Suprapubic skin (tissue), 4 donors: ENCODE results near the gene PUS10. TPM values are rescaled to one million over a fixed set of nuclear protein-coding genes. Genes with fewer than 3 reads are reported as not detected.
A peak's percentile ranks its signal among the peaks of the same experiment; 100 is the strongest.

Experiments used
- DNase-seq, 2 donors: peaks; one replicate each; pipeline ENCODE4 v3.0.0-alpha.2; 2019; ENCODE audit warnings: low spot score in 2 of 2
- H3K27ac ChIP-seq: fragments of 200-600 bp; sonication (generic); one replicate; pipeline ENCODE4 v1.5.1; 2019
- H3K27me3 ChIP-seq: fragments of 200-600 bp; sonication (generic); one replicate; pipeline ENCODE4 v1.5.1; 2019
- H3K36me3 ChIP-seq: fragments of 200-600 bp; sonication (generic); one replicate; pipeline ENCODE4 v1.5.1; 2019
- H3K4me1 ChIP-seq: fragments of 200-600 bp; sonication (generic); one replicate; pipeline ENCODE4 v1.5.1; 2019
- H3K4me3 ChIP-seq: fragments of 200-600 bp; sonication (generic); one replicate; pipeline ENCODE4 v1.5.1; 2019; ENCODE audit warnings: mild to moderate bottlenecking
- H3K9me3 ChIP-seq: fragments of 200-600 bp; sonication (generic); one replicate; pipeline ENCODE4 v1.5.1; 2019
- EP300 ChIP-seq: sonication (generic); formaldehyde crosslinking; IDR thresholded peaks from one replicate; pipeline ENCODE4 v1.6.1; 2017; ENCODE audit warnings: antibody characterized with exemption
- POLR2A ChIP-seq, 2 donors: fragments of 450-650 bp; IDR thresholded peaks; one replicate each; pipeline ENCODE4 v1.6.1; 2017; ENCODE audit warnings: antibody characterized with exemption in 2 of 2, mild to moderate bottlenecking in 2 of 2, moderate library complexity in 2 of 2
- POLR2AphosphoS5 ChIP-seq, 3 donors: sonication (generic); formaldehyde crosslinking; IDR thresholded peaks; one replicate each; pipeline ENCODE4 v1.6.1; 2017; ENCODE audit warnings: antibody characterized with exemption in 3 of 3
- WGBS: methylation state at CpG from one replicate; pipeline ENCODE4 v1.1.5; 2018; 5-methylcytosine and 5-hydroxymethylcytosine counted together
- total RNA-seq, 4 donors: library from RNA; depleted of rRNA; stranded (reverse); fragments of >200 nt; gene quantifications; one replicate each; pipeline ENCODE4 v1.1.0, GENCODE V29; 2016
- TF ChIP-seq, protein P1 (sequence below), 2 donors: fragments of 200-600 bp in 1 of 2; fragments of 450-650 bp in 1 of 2; sonication (generic) in 1 of 2; IDR thresholded peaks; one replicate each; pipeline ENCODE4 v1.5.1; 2016 to 2019; ENCODE audit warnings: antibody characterized with exemption in 2 of 2, mild to moderate bottlenecking in 1 of 2, moderate library complexity in 1 of 2

Gene PUS10, protein sequence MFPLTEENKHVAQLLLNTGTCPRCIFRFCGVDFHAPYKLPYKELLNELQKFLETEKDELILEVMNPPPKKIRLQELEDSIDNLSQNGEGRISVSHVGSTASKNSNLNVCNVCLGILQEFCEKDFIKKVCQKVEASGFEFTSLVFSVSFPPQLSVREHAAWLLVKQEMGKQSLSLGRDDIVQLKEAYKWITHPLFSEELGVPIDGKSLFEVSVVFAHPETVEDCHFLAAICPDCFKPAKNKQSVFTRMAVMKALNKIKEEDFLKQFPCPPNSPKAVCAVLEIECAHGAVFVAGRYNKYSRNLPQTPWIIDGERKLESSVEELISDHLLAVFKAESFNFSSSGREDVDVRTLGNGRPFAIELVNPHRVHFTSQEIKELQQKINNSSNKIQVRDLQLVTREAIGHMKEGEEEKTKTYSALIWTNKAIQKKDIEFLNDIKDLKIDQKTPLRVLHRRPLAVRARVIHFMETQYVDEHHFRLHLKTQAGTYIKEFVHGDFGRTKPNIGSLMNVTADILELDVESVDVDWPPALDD
- total RNA-seq, result 10 to 100 TPM in 1 of 4 donors, 1 to 10 TPM in 3; 3.3 to 14.0 (median 6.6) TPM

DNA sequence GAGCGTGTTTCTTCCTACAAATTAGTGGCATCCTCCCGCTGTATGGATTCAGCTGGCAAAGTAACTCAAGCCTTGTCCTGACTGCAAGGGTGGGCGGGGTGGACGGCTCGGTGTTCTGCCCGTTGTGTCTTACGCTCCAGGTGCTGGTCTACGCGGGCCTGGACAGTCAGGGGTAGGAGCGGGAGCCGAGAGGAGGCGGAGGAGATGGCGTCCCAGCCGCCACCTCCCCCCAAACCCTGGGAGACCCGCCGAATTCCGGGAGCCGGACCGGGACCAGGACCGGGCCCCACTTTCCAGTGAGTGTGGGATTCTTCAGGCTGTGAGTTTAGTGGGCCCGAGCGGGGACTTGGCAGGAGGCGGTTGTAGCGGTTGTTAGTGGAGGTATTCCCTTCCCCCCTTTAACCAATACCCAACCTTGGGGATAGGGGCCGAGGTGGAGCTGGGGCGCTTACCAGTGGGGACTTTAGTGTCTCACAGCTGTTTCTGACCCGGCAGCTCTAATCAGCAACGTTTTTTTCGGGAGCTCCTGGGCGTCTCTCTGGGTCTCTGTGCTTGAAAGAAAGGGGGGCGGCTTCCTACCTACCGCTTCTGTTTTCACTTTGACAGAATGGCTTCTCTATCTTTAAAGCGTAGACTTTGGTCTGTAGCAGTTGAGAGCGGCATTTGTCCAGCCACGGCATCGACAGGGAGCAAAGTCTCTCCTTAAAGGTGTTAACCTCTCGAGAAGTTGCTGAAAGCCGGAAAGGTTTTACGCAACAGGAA is at the start of gene PUS10, which contains the start of gene PEX13:
Gene PUS10 (minus strand): TSS at position 700 of the 762 bp plus-strand sequence. CDS start 6,365 bp downstream, outside the sequence.
Gene PEX13 (plus strand): TSS at position 165 of the 762 bp plus-strand sequence. CDS start 40 bp downstream, at position 205.
- WGBS, result 0% methylated on average over 16 of the region's 39 CpGs
- peaks cover 3% of the 10 kb centered on the region for H3K9me3 ChIP-seq
- H3K4me3 ChIP-seq, result peak within 1 kb of the TSS; percentile 96
- peaks cover 56% of the 10 kb centered on the region for H3K4me1 ChIP-seq
- H3K27ac ChIP-seq, result peak within 1 kb of the TSS; percentile 91
- no peaks in the 10 kb centered on the region for H3K27me3 ChIP-seq
- peaks cover 11% of the 10 kb centered on the region for H3K36me3 ChIP-seq
- DNase-seq, result peak; percentile 81 to 88
- TF ChIP-seq, protein P1, sequence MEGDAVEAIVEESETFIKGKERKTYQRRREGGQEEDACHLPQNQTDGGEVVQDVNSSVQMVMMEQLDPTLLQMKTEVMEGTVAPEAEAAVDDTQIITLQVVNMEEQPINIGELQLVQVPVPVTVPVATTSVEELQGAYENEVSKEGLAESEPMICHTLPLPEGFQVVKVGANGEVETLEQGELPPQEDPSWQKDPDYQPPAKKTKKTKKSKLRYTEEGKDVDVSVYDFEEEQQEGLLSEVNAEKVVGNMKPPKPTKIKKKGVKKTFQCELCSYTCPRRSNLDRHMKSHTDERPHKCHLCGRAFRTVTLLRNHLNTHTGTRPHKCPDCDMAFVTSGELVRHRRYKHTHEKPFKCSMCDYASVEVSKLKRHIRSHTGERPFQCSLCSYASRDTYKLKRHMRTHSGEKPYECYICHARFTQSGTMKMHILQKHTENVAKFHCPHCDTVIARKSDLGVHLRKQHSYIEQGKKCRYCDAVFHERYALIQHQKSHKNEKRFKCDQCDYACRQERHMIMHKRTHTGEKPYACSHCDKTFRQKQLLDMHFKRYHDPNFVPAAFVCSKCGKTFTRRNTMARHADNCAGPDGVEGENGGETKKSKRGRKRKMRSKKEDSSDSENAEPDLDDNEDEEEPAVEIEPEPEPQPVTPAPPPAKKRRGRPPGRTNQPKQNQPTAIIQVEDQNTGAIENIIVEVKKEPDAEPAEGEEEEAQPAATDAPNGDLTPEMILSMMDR (IDR thresholded peaks at IDR 0.05), result no peak
- TF ChIP-seq EP300 (no peak), POLR2A (IDR thresholded peaks at IDR 0.05) (peak in 1 of 2 donors; percentile 37), POLR2AphosphoS5 (IDR thresholded peaks at IDR 0.05) (no peak)

DNA sequence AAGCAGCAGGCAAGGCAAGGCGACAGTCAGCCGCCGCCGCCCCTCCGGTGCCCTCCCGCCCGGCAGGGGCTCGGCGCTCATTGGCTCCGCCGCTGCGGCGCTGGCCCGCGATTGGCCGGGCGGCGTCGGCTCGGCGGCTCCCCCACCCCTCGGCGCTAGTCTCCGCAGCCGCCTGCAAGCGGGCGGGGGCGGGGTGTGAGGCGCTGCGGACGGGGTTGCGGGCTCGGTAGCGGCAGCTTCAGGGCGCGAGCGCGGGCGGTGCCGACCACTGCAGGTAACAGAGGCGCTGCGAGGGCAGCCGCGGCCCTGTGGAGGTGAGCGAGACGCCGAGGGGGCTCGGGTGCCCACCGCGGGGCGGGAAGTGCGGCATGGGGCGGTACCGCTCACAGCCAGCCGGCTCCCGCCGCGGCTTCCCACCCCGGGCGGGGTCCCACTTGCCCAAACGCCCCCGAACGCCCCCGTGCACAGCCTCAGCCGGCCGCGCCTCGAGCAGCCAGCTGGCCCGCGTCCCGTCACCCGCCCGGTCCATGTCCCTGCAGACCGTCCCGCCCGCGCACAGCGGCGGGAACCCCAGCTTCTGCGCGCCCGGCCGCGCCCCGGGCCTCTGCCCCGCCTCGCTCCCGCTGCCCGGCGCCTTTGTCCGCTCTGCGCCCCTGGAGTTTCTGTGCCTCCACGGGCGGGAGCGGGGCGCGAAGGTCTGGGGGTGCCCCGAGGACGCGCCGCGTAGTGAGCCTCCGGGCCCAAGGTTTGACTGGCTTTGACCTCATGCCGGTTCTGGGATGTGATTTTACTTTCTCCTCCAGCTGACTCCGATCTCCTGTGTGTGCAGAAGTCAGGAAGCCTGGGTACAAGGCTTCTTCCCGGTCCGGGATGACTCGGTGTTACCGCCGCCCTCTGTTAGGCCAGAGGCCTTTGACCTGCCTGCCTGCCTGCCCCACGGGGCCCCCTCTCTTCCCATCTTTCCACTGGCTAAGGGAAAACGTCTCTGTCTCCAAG is 48.0 kb upstream of the PUS10 start, which contains the start of gene SANBR:
Gene SANBR (plus strand): TSS at position 158 of the 996 bp plus-strand sequence. CDS start 4,480 bp downstream, outside the sequence.
- peak; percentile 85 to 88 for DNase-seq

DNA sequence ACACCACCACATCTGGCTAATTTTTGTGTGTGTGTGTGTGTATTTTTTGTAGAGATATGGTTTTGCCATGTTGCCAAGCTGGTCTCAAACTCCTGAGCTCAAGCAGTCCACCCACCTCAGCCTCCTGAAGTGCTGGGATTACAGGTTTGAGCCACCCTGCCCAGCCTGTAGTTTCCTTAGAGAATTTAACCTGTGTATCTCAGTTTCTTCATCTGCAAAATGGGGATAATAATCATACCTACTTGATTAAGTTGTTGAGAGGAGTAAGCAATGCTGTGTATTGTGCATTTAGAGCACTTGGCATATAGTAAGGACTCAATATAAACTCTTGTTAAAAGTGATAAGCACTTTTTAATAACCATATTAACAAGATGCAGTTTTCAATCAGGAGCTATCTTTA is 41.3 kb upstream of the PUS10 start:
- no peaks in the 10 kb centered on the region for H3K4me1 ChIP-seq
- TF ChIP-seq, protein P1 (IDR thresholded peaks at IDR 0.05), result no peak
- TF ChIP-seq EP300 (no peak), POLR2AphosphoS5 (IDR thresholded peaks at IDR 0.05) (no peak), POLR2A (IDR thresholded peaks at IDR 0.05) (no peak)
- no peak for DNase-seq

More for the DNA sequence above, 48.0 kb upstream of the PUS10 start, which contains the start of gene SANBR:
- no peaks in the 10 kb centered on the region for H3K27me3 ChIP-seq
- peaks cover 4% of the 10 kb centered on the region for H3K36me3 ChIP-seq
- no peaks in the 10 kb centered on the region for H3K9me3 ChIP-seq
- H3K4me3 ChIP-seq, result peak within 1 kb of the TSS; percentile 96
- WGBS, result 0% methylated on average over 13 of the region's 112 CpGs
- peaks cover 12% of the 10 kb centered on the region for H3K4me1 ChIP-seq
- TF ChIP-seq EP300 (no peak), POLR2A (IDR thresholded peaks at IDR 0.05) (no peak), POLR2AphosphoS5 (IDR thresholded peaks at IDR 0.05) (peak in 1 of 3 donors; percentile 31)
- TF ChIP-seq, protein P1 (IDR thresholded peaks at IDR 0.05), result no peak
- H3K27ac ChIP-seq, result peak within 1 kb of the TSS; percentile 82

DNA sequence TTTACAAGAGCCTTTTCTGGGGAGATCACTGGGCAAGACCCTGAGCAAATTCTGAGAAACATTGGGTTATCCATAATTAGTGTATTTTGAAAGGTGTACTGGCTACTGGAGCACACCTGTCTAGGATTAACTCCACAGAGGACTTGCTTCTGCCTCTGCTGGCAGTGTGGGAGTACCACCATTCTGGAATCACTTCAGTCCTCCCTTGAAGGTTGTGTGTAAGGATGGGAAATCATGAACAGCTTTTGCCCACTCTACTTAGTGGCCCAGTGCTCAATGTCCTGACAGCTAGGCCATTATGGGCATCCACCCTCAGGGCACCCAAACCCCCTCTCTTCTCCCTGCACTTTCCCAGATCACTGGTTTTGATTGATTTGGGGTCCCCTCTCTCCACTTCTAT is 39.5 kb upstream of the PUS10 start:
- H3K9me3 ChIP-seq, result no peaks in the 10 kb centered on the region
- no peak for DNase-seq
- no peaks in the 10 kb centered on the region for H3K4me1 ChIP-seq
- peaks cover 6% of the 10 kb centered on the region for H3K36me3 ChIP-seq
- H3K4me3 ChIP-seq, result no peak overlapping the region
- TF ChIP-seq POLR2AphosphoS5 (IDR thresholded peaks at IDR 0.05) (no peak), POLR2A (IDR thresholded peaks at IDR 0.05) (no peak), EP300 (no peak)
- TF ChIP-seq, protein P1 (IDR thresholded peaks at IDR 0.05), result no peak
- no peak overlapping the region for H3K27ac ChIP-seq
- H3K27me3 ChIP-seq, result no peaks in the 10 kb centered on the region

More for the DNA sequence above, 41.3 kb upstream of the PUS10 start:
- Histone ChIP-seq H3K36me3 (no peaks in the 10 kb centered on the region), H3K9me3 (no peaks in the 10 kb centered on the region), H3K4me3 (no peak overlapping the region), H3K27me3 (no peaks in the 10 kb centered on the region), H3K27ac (no peak overlapping the region)
